Natural killer cell (primary cell): ENCODE measurements around the gene FRYL. TPM values are rescaled to one million over a fixed set of nuclear protein-coding genes. Genes with fewer than 3 reads are reported as not detected.
"Not testable (repeated sequence)": the region's sequence is repeated elsewhere in the genome, so short reads cannot be mapped to it uniquely, and the experiment has no call there.

Experiments used
- ATAC-seq, 3 donors: fragments of 150-1000 bp in 2 of 3; fragments of 200-7000 bp in 1 of 3; cut with Tn5 transposase; 1 replicate in 1 of 3; 2 replicates in 2 of 3; pipeline ENCODE4 v1.10.0; 2021; ENCODE audit warnings: mild to moderate bottlenecking in 2 of 3, moderate library complexity in 2 of 3
- DNase-seq, 2 donors: peaks; one replicate each; pipeline versions ENCODE4 v3.0.0 to v3.0.0-alpha.2; 2013 to 2021; ENCODE audit warnings: mixed read lengths in 1 of 2
- H3K27ac ChIP-seq: one replicate; pipeline ENCODE4 v1.5.1; 2013; ENCODE audit warnings: mild to moderate bottlenecking, low read length
- H3K27me3 ChIP-seq: one replicate; pipeline ENCODE4 v1.6.1; 2013; ENCODE audit warnings: low read length; ENCODE audit not compliant: control insufficient read depth, insufficient read depth
- H3K36me3 ChIP-seq: one replicate; pipeline ENCODE4 v1.6.1; 2013; ENCODE audit warnings: low read length; ENCODE audit not compliant: control insufficient read depth, insufficient read depth
- H3K4me1 ChIP-seq: one replicate; pipeline ENCODE4 v1.6.1; 2013; ENCODE audit warnings: low read length; ENCODE audit not compliant: control insufficient read depth, insufficient read depth
- H3K4me3 ChIP-seq: one replicate; pipeline ENCODE4 v1.5.1; 2013; ENCODE audit warnings: low read length
- H3K9me3 ChIP-seq: one replicate; pipeline ENCODE4 v1.6.1; 2013; ENCODE audit warnings: low read length; ENCODE audit not compliant: control insufficient read depth, insufficient read depth
- H3K27ac Mint-ChIP-seq, 2 donors: one replicate each; pipeline ENCODE4 v1.8.0; 2022; ENCODE audit warnings: mild to moderate bottlenecking in 2 of 2, mixed read lengths in 2 of 2, moderate library complexity in 1 of 2
- H3K27me3 Mint-ChIP-seq, 2 donors: one replicate each; pipeline ENCODE4 v1.8.0; 2022; ENCODE audit warnings: low read depth in 2 of 2, mixed read lengths in 2 of 2
- H3K36me3 Mint-ChIP-seq: one replicate; pipeline ENCODE4 v1.8.0; 2022; ENCODE audit warnings: mixed read lengths
- H3K4me1 Mint-ChIP-seq, 2 donors: one replicate each; pipeline ENCODE4 v1.8.0; 2022; ENCODE audit warnings: mixed read lengths in 2 of 2
- H3K4me3 Mint-ChIP-seq: one replicate; pipeline ENCODE4 v1.8.0; 2022; ENCODE audit warnings: mild to moderate bottlenecking, moderate library complexity, mixed read lengths
- H3K9me3 Mint-ChIP-seq, 2 donors: one replicate each; pipeline ENCODE4 v1.8.0; 2022; ENCODE audit warnings: mixed read lengths in 2 of 2
- CTCF ChIP-seq: fragments of 200-600 bp; IDR thresholded peaks from one replicate; pipeline ENCODE4 v1.8.0; 2022; ENCODE audit warnings: antibody characterized with exemption
- WGBS: methylation state at CpG from one replicate; pipeline ENCODE4 v1.1.7; 2013; ENCODE audit warnings: missing lambda C conversion rate; ENCODE audit not compliant: insufficient coverage; 5-methylcytosine and 5-hydroxymethylcytosine counted together
- intact Hi-C: fragments of 100-400 bp; cut with micrococcal nuclease; formaldehyde crosslinking; loops from one replicate; pipeline ENCODE4 v1.14.2; 2022
- total RNA-seq, 4 donors: library from RNA; stranded (reverse); fragments of 120-200 nt in 1 of 4; gene quantifications; one replicate each; pipeline versions ENCODE4 v1.2.3 to v1.2.4, GENCODE V29; 2013 to 2022

FRYL gene
- total RNA-seq, 3 donors from 2014 or later (not counting 1 experiment from before 2014, with no cell fraction given): 143 to 181 (median 146) TPM

GRCh38 chr4:48742412-48742811, 37.7 kb downstream of the FRYL start:
- Histone ChIP-seq H3K27me3 (no peaks in the 10 kb centered on the region), H3K4me1 (peaks cover 29% of the 10 kb centered on the region), H3K4me3 (no peak overlapping the region), H3K36me3 (no peaks in the 10 kb centered on the region), H3K9me3 (no peaks in the 10 kb centered on the region), H3K27ac (no peak overlapping the region)
- H3K27ac Mint-ChIP-seq: peak overlapping the region; percentile 56 to 69
- DNase-seq (no peak), ATAC-seq (no peak)
- H3K4me3 Mint-ChIP-seq: peak overlapping the region; percentile 5
- no peak for TF ChIP-seq CTCF
- intact Hi-C loops: loop anchor here (5.0 kb wide), 1 partner anchor 35 kb away; no protein-coding TSS in a partner anchor
- no peaks in the 10 kb centered on the region for H3K27me3 Mint-ChIP-seq
- H3K4me1 Mint-ChIP-seq: peaks cover 88% of the 10 kb centered on the region in 2 donors
- H3K36me3 Mint-ChIP-seq: no peaks in the 10 kb centered on the region
- H3K9me3 Mint-ChIP-seq: no peaks in the 10 kb centered on the region

- Mint-ChIP-seq H3K36me3 (no peaks in the 10 kb centered on the region), H3K9me3 (no peaks in the 10 kb centered on the region), H3K27me3 (no peaks in the 10 kb centered on the region), H3K27ac (peak overlapping the region; percentile 56 to 69), H3K4me1 (peaks cover 75 to 81% of the 10 kb centered on the region in 2 donors), H3K4me3 (peak overlapping the region; percentile 53)
- no peaks in the 10 kb centered on the region for H3K36me3 ChIP-seq
- 64% methylated on average over 3 of the region's 3 CpGs for WGBS
- DNase-seq: no peak
- no peaks in the 10 kb centered on the region for H3K27me3 ChIP-seq
- no peak for TF ChIP-seq CTCF
- intact Hi-C loops: loop anchor here (5.0 kb wide), 1 partner anchor 38 kb away; no protein-coding TSS in a partner anchor
- no peak overlapping the region for H3K4me3 ChIP-seq
- peak overlapping the region; percentile 33 for H3K27ac ChIP-seq
- ATAC-seq: peak; percentile 46 to 56 (median 49)
- no peaks in the 10 kb centered on the region for H3K9me3 ChIP-seq
- peaks cover 25% of the 10 kb centered on the region for H3K4me1 ChIP-seq
Observed at GRCh38 chr4:48739560-48740019, 40.5 kb downstream of the FRYL start.

- DNase-seq (no peak), ATAC-seq (no peak)
- Histone ChIP-seq H3K4me3 (no peak overlapping the region), H3K9me3 (no peaks in the 10 kb centered on the region), H3K4me1 (peaks cover 25% of the 10 kb centered on the region), H3K27me3 (no peaks in the 10 kb centered on the region), H3K27ac (no peak overlapping the region), H3K36me3 (no peaks in the 10 kb centered on the region)
- peaks cover 74 to 81% of the 10 kb centered on the region in 2 donors for H3K4me1 Mint-ChIP-seq
- TF ChIP-seq CTCF: no peak
- H3K9me3 Mint-ChIP-seq: no peaks in the 10 kb centered on the region
- H3K4me3 Mint-ChIP-seq: no peak overlapping the region
- no peaks in the 10 kb centered on the region for H3K36me3 Mint-ChIP-seq
- H3K27me3 Mint-ChIP-seq: no peaks in the 10 kb centered on the region
- intact Hi-C loops: no loop called here
- peak overlapping the region; percentile 56 to 69 for H3K27ac Mint-ChIP-seq
- WGBS: 98% methylated on average over 2 of the region's 3 CpGs
Observed at GRCh38 chr4:48738856-48739255, 41.2 kb downstream of the FRYL start.

GRCh38 chr4:48728906-48729496, 51.1 kb downstream of the FRYL start:
- DNase-seq: peak in 1 of 2 donors; percentile 53
- peak overlapping the region; percentile 29 for H3K4me3 Mint-ChIP-seq
- H3K9me3 ChIP-seq, H3K36me3 Mint-ChIP-seq, H3K27me3 Mint-ChIP-seq, H3K36me3 ChIP-seq, H3K9me3 Mint-ChIP-seq, H3K27me3 ChIP-seq, ATAC-seq, H3K4me3 ChIP-seq: not testable (repeated sequence)
- Histone ChIP-seq H3K27ac (peak overlapping the region; percentile 25), H3K4me1 (peaks cover 20% of the 10 kb centered on the region)
- H3K27ac Mint-ChIP-seq: peak overlapping the region; percentile 57 to 73
- peaks cover 89 to 92% of the 10 kb centered on the region in 2 donors for H3K4me1 Mint-ChIP-seq
- intact Hi-C loops: loop anchor here (10.0 kb wide), 1 partner anchor 46 kb away; no protein-coding TSS in a partner anchor
- WGBS: 84% methylated on average over 15 of the region's 15 CpGs
